Fibroblast of lung (primary cell): ENCODE data around the gene CXCR4. TPM values are rescaled to one million over a fixed set of nuclear protein-coding genes. Genes with fewer than 3 reads are reported as not detected.

Experiments used
- DNase-seq, 2 donors: peaks; one replicate each; pipeline versions ENCODE4 v3.0.0 to v3.0.0-alpha.2; 2010; ENCODE audit warnings: low read depth in 2 of 2
- H2AFZ ChIP-seq: 2 replicates; pipeline ENCODE4 v1.5.1; 2012; ENCODE audit warnings: low read length, control low read depth, inconsistent platforms
- H3K27ac ChIP-seq: 2 replicates; pipeline ENCODE4 v1.5.1; 2011; ENCODE audit warnings: low read length, control low read depth; ENCODE audit not compliant: insufficient read depth
- H3K27me3 ChIP-seq: 2 replicates; pipeline ENCODE4 v1.5.1; 2011; ENCODE audit warnings: mild to moderate bottlenecking, low read length; ENCODE audit not compliant: control insufficient read depth, insufficient read depth
- H3K36me3 ChIP-seq: 2 replicates; pipeline ENCODE4 v1.5.1; 2011; ENCODE audit warnings: low read length; ENCODE audit not compliant: control insufficient read depth, insufficient read depth
- H3K4me1 ChIP-seq: 2 replicates; pipeline ENCODE4 v1.5.1; 2011; ENCODE audit warnings: low read length; ENCODE audit not compliant: control insufficient read depth, insufficient read depth; ENCODE audit errors: extremely low read depth
- H3K4me2 ChIP-seq: 2 replicates; pipeline ENCODE4 v1.5.1; 2011; ENCODE audit warnings: low read length, control low read depth; ENCODE audit not compliant: insufficient read depth; ENCODE audit errors: extremely low read depth
- H3K4me3 ChIP-seq, 4 experiments: fragments of 200-600 bp in 1 of 4; sonication (generic) in 1 of 4; replicated peaks in 1 of 4; 2 replicates each; pipeline ENCODE4 v1.5.1; 2011 to 2016; ENCODE audit warnings: low read length in 4 of 4, low read depth in 3 of 4, mild to moderate bottlenecking in 3 of 4, control low read depth in 2 of 4, inconsistent platforms in 1 of 4, mixed read lengths in 1 of 4; ENCODE audit not compliant: insufficient read depth in 1 of 4; ENCODE audit errors: control extremely low read depth in 1 of 4
- H3K79me2 ChIP-seq: 2 replicates; pipeline ENCODE4 v1.5.1; 2012; ENCODE audit warnings: mild to moderate bottlenecking, low read length, inconsistent platforms; ENCODE audit not compliant: control insufficient read depth, insufficient read depth
- H3K9ac ChIP-seq: 2 replicates; pipeline ENCODE4 v1.5.1; 2011; ENCODE audit warnings: mild to moderate bottlenecking, low read length, control low read depth; ENCODE audit not compliant: insufficient read depth
- H3K9me3 ChIP-seq: 2 replicates; pipeline ENCODE4 v1.5.1; 2012; ENCODE audit warnings: low read depth, low read length; ENCODE audit not compliant: control insufficient read depth, insufficient read depth
- H4K20me1 ChIP-seq: 2 replicates; pipeline ENCODE4 v1.5.1; 2011; ENCODE audit warnings: low read length; ENCODE audit not compliant: control insufficient read depth, insufficient read depth; ENCODE audit errors: extremely low read depth
- CTCF ChIP-seq, 2 donors: IDR thresholded peaks in 1 of 2; conservative IDR thresholded peaks in 1 of 2; 1 replicate in 1 of 2; 2 replicates in 1 of 2; pipeline ENCODE4 v1.5.1; 2011 to 2012; ENCODE audit warnings: low read length in 2 of 2, control low read depth in 1 of 2, inconsistent platforms in 1 of 2, low read depth in 1 of 2, mild to moderate bottlenecking in 1 of 2
- EZH2 ChIP-seq: IDR thresholded peaks from 2 replicates; pipeline ENCODE4 v1.5.1; 2012; ENCODE audit warnings: low read length, control low read depth, mild to moderate bottlenecking; ENCODE audit errors: missing control alignments
- polyA plus RNA-seq, 2 donors: library from polyadenylated mRNA; depleted of rRNA in 1 of 2; stranded (reverse) in 1 of 2; unstranded in 1 of 2; fragments of >200 nt; gene quantifications; 2 replicates each; pipeline ENCODE4 v1.2.1, GENCODE V29; 2011 to 2012; ENCODE audit warnings: missing spikeins in 1 of 2
- total RNA-seq: library from RNA; depleted of rRNA; stranded (reverse); fragments of >200 nt; gene quantifications from 2 replicates; pipeline ENCODE4 v1.2.1, GENCODE V29; 2014

Gene CXCR4
- total and polyA plus RNA-seq, 2 donors (not counting 1 experiment from before 2014, with no cell fraction given), result 0.03 TPM; not detected in 1

GRCh38 chr2:136114382-136114781 is 3.6 kb downstream of the CXCR4 start:
- H3K4me3 ChIP-seq, result no peak overlapping the region
- H2AFZ ChIP-seq, result no peak overlapping the region

GRCh38 chr2:136113209-136113971 is 4.6 kb downstream of the CXCR4 start:
- H3K36me3 ChIP-seq, result no peaks in the 10 kb centered on the region
- no peaks in the 10 kb centered on the region for H4K20me1 ChIP-seq
- peaks cover 2% of the 10 kb centered on the region for H3K4me1 ChIP-seq
- no peak for TF ChIP-seq EZH2
- no peak for TF ChIP-seq CTCF (conservative IDR thresholded peaks at IDR 0.05 in 1 of 2, IDR thresholded peaks at IDR 0.05 in 1 of 2; ENCODE audit: low read depth in 1 of 2, low read length in 2 of 2)
- no peak overlapping the region for H3K27ac ChIP-seq
- H2AFZ ChIP-seq, result no peak overlapping the region
- no peak overlapping the region for H3K9ac ChIP-seq
- peaks cover 18% of the 10 kb centered on the region for H3K27me3 ChIP-seq
- no peak overlapping the region for H3K4me2 ChIP-seq
- no peaks in the 10 kb centered on the region for H3K79me2 ChIP-seq
- no peak for DNase-seq
- no peak overlapping the region for H3K4me3 ChIP-seq
- H3K9me3 ChIP-seq, result no peaks in the 10 kb centered on the region

More at GRCh38 chr2:136114382-136114781, 3.6 kb downstream of the CXCR4 start:
- DNase-seq, result no peak
- H3K36me3 ChIP-seq, result no peaks in the 10 kb centered on the region
- H3K27me3 ChIP-seq, result peaks cover 22% of the 10 kb centered on the region
- H3K4me1 ChIP-seq, result peaks cover 2% of the 10 kb centered on the region
- no peak for TF ChIP-seq CTCF (conservative IDR thresholded peaks at IDR 0.05 in 1 of 2, IDR thresholded peaks at IDR 0.05 in 1 of 2; ENCODE audit: low read depth in 1 of 2, low read length in 2 of 2)
- TF ChIP-seq EZH2, result no peak
- no peak overlapping the region for H3K9ac ChIP-seq
- H3K27ac ChIP-seq, result no peak overlapping the region
- no peaks in the 10 kb centered on the region for H4K20me1 ChIP-seq
- no peaks in the 10 kb centered on the region for H3K9me3 ChIP-seq
- H3K4me2 ChIP-seq, result no peak overlapping the region
- no peaks in the 10 kb centered on the region for H3K79me2 ChIP-seq

GRCh38 chr2:136112317-136113208 is 5.4 kb downstream of the CXCR4 start:
- Histone ChIP-seq H3K9me3 (no peaks in the 10 kb centered on the region), H3K4me1 (no peaks in the 10 kb centered on the region), H4K20me1 (no peaks in the 10 kb centered on the region), H3K27me3 (peaks cover 18% of the 10 kb centered on the region), H3K27ac (no peak overlapping the region), H2AFZ (no peak overlapping the region), H3K4me3 (no peak overlapping the region), H3K36me3 (no peaks in the 10 kb centered on the region), H3K79me2 (no peaks in the 10 kb centered on the region), H3K4me2 (no peak overlapping the region), H3K9ac (no peak overlapping the region)
- no peak for DNase-seq
- TF ChIP-seq EZH2 (no peak), CTCF (conservative IDR thresholded peaks at IDR 0.05 in 1 of 2, IDR thresholded peaks at IDR 0.05 in 1 of 2; ENCODE audit: low read depth in 1 of 2, low read length in 2 of 2) (no peak)
